ENCODE results near the gene KIF26B.

DNA sequence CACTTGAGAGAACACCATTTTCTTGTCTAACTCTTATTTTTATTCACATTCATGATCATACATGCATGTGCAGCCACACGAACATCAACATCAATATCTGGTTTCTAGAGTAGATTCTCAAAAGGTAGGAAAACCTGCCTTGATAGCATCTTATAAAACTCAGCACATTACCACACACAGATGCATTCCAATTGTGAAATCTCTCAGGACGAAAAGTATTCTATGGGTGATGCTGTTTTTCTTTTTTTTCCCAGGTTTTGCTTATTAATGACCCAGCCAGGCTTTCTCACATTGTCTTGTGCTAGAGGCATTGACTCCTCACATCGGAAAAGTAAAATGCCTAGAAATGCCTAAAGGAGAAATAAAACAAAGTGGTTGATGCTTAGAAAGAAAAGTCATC lies 562.8 kb downstream of the KIF26B start:
- TF ChIP-seq, protein P1, sequence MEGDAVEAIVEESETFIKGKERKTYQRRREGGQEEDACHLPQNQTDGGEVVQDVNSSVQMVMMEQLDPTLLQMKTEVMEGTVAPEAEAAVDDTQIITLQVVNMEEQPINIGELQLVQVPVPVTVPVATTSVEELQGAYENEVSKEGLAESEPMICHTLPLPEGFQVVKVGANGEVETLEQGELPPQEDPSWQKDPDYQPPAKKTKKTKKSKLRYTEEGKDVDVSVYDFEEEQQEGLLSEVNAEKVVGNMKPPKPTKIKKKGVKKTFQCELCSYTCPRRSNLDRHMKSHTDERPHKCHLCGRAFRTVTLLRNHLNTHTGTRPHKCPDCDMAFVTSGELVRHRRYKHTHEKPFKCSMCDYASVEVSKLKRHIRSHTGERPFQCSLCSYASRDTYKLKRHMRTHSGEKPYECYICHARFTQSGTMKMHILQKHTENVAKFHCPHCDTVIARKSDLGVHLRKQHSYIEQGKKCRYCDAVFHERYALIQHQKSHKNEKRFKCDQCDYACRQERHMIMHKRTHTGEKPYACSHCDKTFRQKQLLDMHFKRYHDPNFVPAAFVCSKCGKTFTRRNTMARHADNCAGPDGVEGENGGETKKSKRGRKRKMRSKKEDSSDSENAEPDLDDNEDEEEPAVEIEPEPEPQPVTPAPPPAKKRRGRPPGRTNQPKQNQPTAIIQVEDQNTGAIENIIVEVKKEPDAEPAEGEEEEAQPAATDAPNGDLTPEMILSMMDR (IDR thresholded peaks at IDR 0.05), result no peak
- no peak for TF ChIP-seq POLR2A (IDR thresholded peaks at IDR 0.05)
